ENCODE data around the gene ZNF700. TPM values are rescaled to one million over a fixed set of nuclear protein-coding genes. Genes with fewer than 3 reads are reported as not detected.
"Not testable (repeated sequence)": the region's sequence is repeated elsewhere in the genome, so short reads cannot be mapped to it uniquely, and the experiment has no call there.

ZNF700 gene
- total and polyA plus RNA-seq, 8 donors: 3.5 to 25.3 (median 14.6) TPM

- H3K27me3 ChIP-seq: no peaks in the 10 kb centered on the region
- H3K27ac ChIP-seq: no peak overlapping the region
- peaks cover 6 to 26% (median 12%) of the 10 kb centered on the region in 4 donors for H3K36me3 ChIP-seq
- WGBS, 5 donors: 84 to 92% (median 90%) methylated on average over 5 of the region's 5 CpGs
- H3K4me3 ChIP-seq: no peak overlapping the region
- intact Hi-C loops (cut with DNase I; ENCODE audit: low total_unique reads): no loop called here
- H3K9me3 ChIP-seq: peaks cover 0 to 7% (median 0%) of the 10 kb centered on the region in 4 donors
- TF ChIP-seq POLR2A (IDR thresholded peaks at IDR 0.05) (no peak), EP300 (IDR thresholded peaks at IDR 0.05) (no peak), CTCF (IDR thresholded peaks at IDR 0.05) (no peak), POLR2AphosphoS5 (IDR thresholded peaks at IDR 0.05) (no peak)
- no peak for DNase-seq
- peaks cover 14 to 42% (median 26%) of the 10 kb centered on the region in 4 donors for H3K4me1 ChIP-seq
Observed at GRCh38 chr19:11890634-11891033, 34.3 kb upstream of the ZNF700 start.

GRCh38 chr19:11894851-11895250 lies 30.1 kb upstream of the ZNF700 start:
- Histone ChIP-seq H3K9me3 (peaks cover 9 to 37% (median 13%) of the 10 kb centered on the region in 4 donors), H3K27me3 (no peaks in the 10 kb centered on the region)
- WGBS, 5 donors: 94 to 99% (median 98%) methylated on average over 6 of the region's 6 CpGs

GRCh38 chr19:11902228-11902627 lies 22.7 kb upstream of the ZNF700 start:
- peaks cover 36 to 84% (median 59%) of the 10 kb centered on the region in 4 donors for H3K36me3 ChIP-seq
- no peak overlapping the region for H3K27ac ChIP-seq
- intact Hi-C loops (cut with DNase I; ENCODE audit: low total_unique reads): no loop called here
- 97 to 100% (median 98%) methylated on average over 3 of the region's 3 CpGs for WGBS, 5 donors
- no peak overlapping the region for H3K4me3 ChIP-seq
- TF ChIP-seq EP300 (IDR thresholded peaks at IDR 0.05): no peak
- no peak for TF ChIP-seq POLR2AphosphoS5 (IDR thresholded peaks at IDR 0.05)
- TF ChIP-seq CTCF (IDR thresholded peaks at IDR 0.05): no peak
- no peak for TF ChIP-seq POLR2A (IDR thresholded peaks at IDR 0.05)
- no peak for DNase-seq
- H3K9me3 ChIP-seq: peaks cover 55 to 100% (median 80%) of the 10 kb centered on the region in 4 donors
- H3K27me3 ChIP-seq: no peaks in the 10 kb centered on the region
- H3K4me1 ChIP-seq: no peaks in the 10 kb centered on the region

More at GRCh38 chr19:11894851-11895250, 30.1 kb upstream of the ZNF700 start:
- H3K4me1 ChIP-seq: peaks cover 0 to 17% (median 4%) of the 10 kb centered on the region in 4 donors
- TF ChIP-seq EP300 (IDR thresholded peaks at IDR 0.05) (no peak), CTCF (IDR thresholded peaks at IDR 0.05) (no peak), POLR2AphosphoS5 (IDR thresholded peaks at IDR 0.05) (no peak), POLR2A (IDR thresholded peaks at IDR 0.05) (no peak)
- H3K4me3 ChIP-seq: no peak overlapping the region
- intact Hi-C loops (cut with DNase I; ENCODE audit: low total_unique reads): no loop called here
- no peak for DNase-seq
- H3K36me3 ChIP-seq: peaks cover 6 to 51% (median 13%) of the 10 kb centered on the region in 4 donors
- no peak overlapping the region for H3K27ac ChIP-seq

GRCh38 chr19:11905928-11906327 lies 19.0 kb upstream of the ZNF700 start:
- no peak for TF ChIP-seq EP300 (IDR thresholded peaks at IDR 0.05)
- no peak for TF ChIP-seq POLR2A (IDR thresholded peaks at IDR 0.05)
- TF ChIP-seq POLR2AphosphoS5 (IDR thresholded peaks at IDR 0.05): no peak
- no peak for TF ChIP-seq CTCF (IDR thresholded peaks at IDR 0.05)
- intact Hi-C loops (cut with DNase I; ENCODE audit: low total_unique reads): no loop called here
- H3K27me3 ChIP-seq: no peaks in the 10 kb centered on the region

GRCh38 chr19:11911937-11912336 lies 13.0 kb upstream of the ZNF700 start:
- DNase-seq; H3K27ac ChIP-seq; intact Hi-C loops (cut with DNase I; ENCODE audit: low total_unique reads); H3K4me3 ChIP-seq; H3K4me1 ChIP-seq; H3K27me3 ChIP-seq: not testable (repeated sequence)
- WGBS, 5 donors: 83 to 100% (median 92%) methylated on average over 1 of the region's 1 CpG
- H3K9me3 ChIP-seq: peaks cover 56 to 87% (median 73%) of the 10 kb centered on the region in 4 donors
- peaks cover 0 to 25% (median 10%) of the 10 kb centered on the region in 4 donors for H3K36me3 ChIP-seq

More at GRCh38 chr19:11905928-11906327, 19.0 kb upstream of the ZNF700 start:
- peaks cover 57 to 97% (median 85%) of the 10 kb centered on the region in 4 donors for H3K9me3 ChIP-seq
- DNase-seq: no peak
- H3K27ac ChIP-seq: no peak overlapping the region
- no peak overlapping the region for H3K4me3 ChIP-seq
- WGBS, 5 donors: 93 to 100% (median 94%) methylated on average over 3 of the region's 3 CpGs
- peaks cover 36 to 57% (median 55%) of the 10 kb centered on the region in 4 donors for H3K36me3 ChIP-seq
- H3K4me1 ChIP-seq: no peaks in the 10 kb centered on the region

GRCh38 chr19:11914417-11915051 lies 10.4 kb upstream of the ZNF700 start:
- peaks cover 0 to 25% (median 10%) of the 10 kb centered on the region in 4 donors for H3K36me3 ChIP-seq
- H3K27me3 ChIP-seq; H3K27ac ChIP-seq; DNase-seq; intact Hi-C loops (cut with DNase I; ENCODE audit: low total_unique reads); H3K4me3 ChIP-seq; H3K4me1 ChIP-seq: not testable (repeated sequence)
- H3K9me3 ChIP-seq: peaks cover 38 to 61% (median 52%) of the 10 kb centered on the region in 4 donors
- 79 to 92% (median 83%) methylated on average over 4 of the region's 4 CpGs for WGBS, 5 donors

All from stomach (tissue), 9 donors.